ENCODE measurements around the gene SARNP. TPM values are rescaled to one million over a fixed set of nuclear protein-coding genes. Genes with fewer than 3 reads are reported as not detected.
A peak's percentile ranks its signal among the peaks of the same experiment; 100 is the strongest.

The SARNP gene
- total and polyA plus RNA-seq, 2 donors (not counting 1 experiment from before 2014, with no cell fraction given), result 88.5 to 183 TPM

DNA sequence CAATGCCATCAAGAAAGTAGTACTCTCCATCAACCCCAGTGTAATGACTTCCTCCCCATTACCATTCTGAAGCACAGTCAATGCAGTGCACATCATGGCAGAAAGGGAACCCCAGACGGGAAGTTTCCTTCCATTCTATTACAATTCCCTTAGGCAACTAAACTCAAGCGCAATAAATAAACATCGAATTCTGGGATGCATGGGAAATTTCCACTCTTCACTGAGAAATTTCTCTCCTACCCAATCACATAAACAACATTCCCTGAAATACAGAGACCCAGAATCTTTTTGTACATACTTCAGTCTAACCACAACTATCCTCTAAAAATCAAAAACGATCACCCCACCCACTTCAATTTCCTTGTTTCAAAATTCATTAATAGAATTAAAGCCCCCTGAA is 20.0 kb downstream of the SARNP start:
- Histone ChIP-seq H2AFZ (ENCODE audit: low read length) (no peak overlapping the region), H3K9ac (ENCODE audit: insufficient read depth, low read length) (no peak overlapping the region), H3K36me3 (ENCODE audit: control insufficient read depth, insufficient read depth, low read length) (peaks cover 10% of the 10 kb centered on the region), H3K9me3 (ENCODE audit: control insufficient read depth, insufficient read depth, low read depth, low read length) (no peaks in the 10 kb centered on the region), H3K27ac (ENCODE audit: insufficient read depth, low read length) (no peak overlapping the region), H3K4me2 (ENCODE audit: extremely low read depth, insufficient read depth, low read length) (no peak overlapping the region), H3K79me2 (ENCODE audit: control insufficient read depth, insufficient read depth, low read length) (peaks cover 4% of the 10 kb centered on the region), H4K20me1 (ENCODE audit: control insufficient read depth, extremely low read depth, insufficient read depth, low read length) (no peaks in the 10 kb centered on the region), H3K4me1 (ENCODE audit: control insufficient read depth, extremely low read depth, insufficient read depth, low read length) (no peaks in the 10 kb centered on the region), H3K27me3 (ENCODE audit: control insufficient read depth, insufficient read depth, low read length) (no peaks in the 10 kb centered on the region), H3K4me3 (replicated peaks in 1 of 4; ENCODE audit: control extremely low read depth in 1 of 4, insufficient read depth in 1 of 4, low read depth in 3 of 4, low read length in 4 of 4) (no peak overlapping the region)
- no peak for DNase-seq (ENCODE audit: low read depth in 2 of 2)
- TF ChIP-seq EZH2 (IDR thresholded peaks at IDR 0.05; ENCODE audit: low read length, missing control alignments), result no peak
- TF ChIP-seq, protein P1, sequence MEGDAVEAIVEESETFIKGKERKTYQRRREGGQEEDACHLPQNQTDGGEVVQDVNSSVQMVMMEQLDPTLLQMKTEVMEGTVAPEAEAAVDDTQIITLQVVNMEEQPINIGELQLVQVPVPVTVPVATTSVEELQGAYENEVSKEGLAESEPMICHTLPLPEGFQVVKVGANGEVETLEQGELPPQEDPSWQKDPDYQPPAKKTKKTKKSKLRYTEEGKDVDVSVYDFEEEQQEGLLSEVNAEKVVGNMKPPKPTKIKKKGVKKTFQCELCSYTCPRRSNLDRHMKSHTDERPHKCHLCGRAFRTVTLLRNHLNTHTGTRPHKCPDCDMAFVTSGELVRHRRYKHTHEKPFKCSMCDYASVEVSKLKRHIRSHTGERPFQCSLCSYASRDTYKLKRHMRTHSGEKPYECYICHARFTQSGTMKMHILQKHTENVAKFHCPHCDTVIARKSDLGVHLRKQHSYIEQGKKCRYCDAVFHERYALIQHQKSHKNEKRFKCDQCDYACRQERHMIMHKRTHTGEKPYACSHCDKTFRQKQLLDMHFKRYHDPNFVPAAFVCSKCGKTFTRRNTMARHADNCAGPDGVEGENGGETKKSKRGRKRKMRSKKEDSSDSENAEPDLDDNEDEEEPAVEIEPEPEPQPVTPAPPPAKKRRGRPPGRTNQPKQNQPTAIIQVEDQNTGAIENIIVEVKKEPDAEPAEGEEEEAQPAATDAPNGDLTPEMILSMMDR (conservative IDR thresholded peaks at IDR 0.05 in 1 of 2, IDR thresholded peaks at IDR 0.05 in 1 of 2; ENCODE audit: low read depth in 1 of 2, low read length in 2 of 2), result no peak

DNA sequence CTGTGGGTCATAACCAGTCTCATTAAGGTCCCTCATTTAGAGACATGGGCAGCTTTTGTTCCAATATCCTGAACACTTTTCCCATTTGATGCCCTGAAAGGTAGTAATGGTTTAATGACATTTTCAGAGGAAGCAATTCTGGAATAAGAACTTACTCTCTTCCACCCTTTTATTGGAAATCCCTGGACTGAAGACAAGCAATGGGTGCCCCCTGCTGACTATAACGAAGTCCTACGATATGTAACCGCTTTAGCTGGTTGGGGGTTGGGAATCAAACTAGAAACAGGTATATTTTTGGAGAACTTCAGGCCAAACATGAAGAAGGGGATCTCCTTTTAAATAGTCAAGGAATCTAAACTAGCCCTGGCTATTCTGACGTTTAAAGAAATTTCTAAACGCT is 20.5 kb downstream of the SARNP start:
- Histone ChIP-seq H3K4me1 (ENCODE audit: control insufficient read depth, extremely low read depth, insufficient read depth, low read length) (no peaks in the 10 kb centered on the region), H3K9me3 (ENCODE audit: control insufficient read depth, insufficient read depth, low read depth, low read length) (no peaks in the 10 kb centered on the region), H3K4me2 (ENCODE audit: extremely low read depth, insufficient read depth, low read length) (no peak overlapping the region), H3K4me3 (replicated peaks in 1 of 4; ENCODE audit: control extremely low read depth in 1 of 4, insufficient read depth in 1 of 4, low read depth in 3 of 4, low read length in 4 of 4) (no peak overlapping the region), H3K27me3 (ENCODE audit: control insufficient read depth, insufficient read depth, low read length) (no peaks in the 10 kb centered on the region), H3K27ac (ENCODE audit: insufficient read depth, low read length) (no peak overlapping the region), H3K79me2 (ENCODE audit: control insufficient read depth, insufficient read depth, low read length) (peaks cover 4% of the 10 kb centered on the region), H3K9ac (ENCODE audit: insufficient read depth, low read length) (no peak overlapping the region), H4K20me1 (ENCODE audit: control insufficient read depth, extremely low read depth, insufficient read depth, low read length) (no peaks in the 10 kb centered on the region), H3K36me3 (ENCODE audit: control insufficient read depth, insufficient read depth, low read length) (peaks cover 10% of the 10 kb centered on the region), H2AFZ (ENCODE audit: low read length) (no peak overlapping the region)
- DNase-seq (ENCODE audit: low read depth in 2 of 2), result peak; percentile 39 to 71
- TF ChIP-seq EZH2 (IDR thresholded peaks at IDR 0.05; ENCODE audit: low read length, missing control alignments), result no peak
- TF ChIP-seq, protein P1 (conservative IDR thresholded peaks at IDR 0.05 in 1 of 2, IDR thresholded peaks at IDR 0.05 in 1 of 2; ENCODE audit: low read depth in 1 of 2, low read length in 2 of 2), result peak; percentile 67 to 69

DNA sequence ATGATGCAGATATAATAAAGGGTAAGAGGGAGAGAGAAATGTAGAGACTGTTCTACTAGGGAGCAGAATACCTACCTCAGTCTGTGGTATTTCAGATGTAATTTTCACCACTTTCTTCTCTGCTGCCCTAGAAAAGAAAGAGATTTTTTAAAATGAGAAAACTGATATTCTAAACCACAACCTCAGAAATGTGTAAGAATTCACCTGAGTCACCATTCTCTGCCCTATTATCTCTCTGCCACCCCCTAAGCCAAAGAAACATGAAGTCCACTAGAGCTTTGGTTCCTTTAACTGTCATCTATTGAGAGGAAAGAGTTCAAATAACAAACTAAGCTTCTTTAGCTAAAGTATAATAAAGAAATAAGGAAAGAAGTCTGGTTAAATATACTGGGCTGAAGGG is 21.6 kb downstream of the SARNP start:
- Histone ChIP-seq H3K9me3 (ENCODE audit: control insufficient read depth, insufficient read depth, low read depth, low read length) (no peaks in the 10 kb centered on the region), H3K4me2 (ENCODE audit: extremely low read depth, insufficient read depth, low read length) (no peak overlapping the region), H3K4me1 (ENCODE audit: control insufficient read depth, extremely low read depth, insufficient read depth, low read length) (no peaks in the 10 kb centered on the region), H3K27me3 (ENCODE audit: control insufficient read depth, insufficient read depth, low read length) (no peaks in the 10 kb centered on the region), H4K20me1 (ENCODE audit: control insufficient read depth, extremely low read depth, insufficient read depth, low read length) (no peaks in the 10 kb centered on the region), H3K4me3 (replicated peaks in 1 of 4; ENCODE audit: control extremely low read depth in 1 of 4, insufficient read depth in 1 of 4, low read depth in 3 of 4, low read length in 4 of 4) (no peak overlapping the region), H2AFZ (ENCODE audit: low read length) (no peak overlapping the region), H3K79me2 (ENCODE audit: control insufficient read depth, insufficient read depth, low read length) (no peaks in the 10 kb centered on the region), H3K27ac (ENCODE audit: insufficient read depth, low read length) (no peak overlapping the region), H3K9ac (ENCODE audit: insufficient read depth, low read length) (no peak overlapping the region), H3K36me3 (ENCODE audit: control insufficient read depth, insufficient read depth, low read length) (peaks cover 12% of the 10 kb centered on the region)
- TF ChIP-seq, protein P1 (conservative IDR thresholded peaks at IDR 0.05 in 1 of 2, IDR thresholded peaks at IDR 0.05 in 1 of 2; ENCODE audit: low read depth in 1 of 2, low read length in 2 of 2), result no peak
- no peak for TF ChIP-seq EZH2 (IDR thresholded peaks at IDR 0.05; ENCODE audit: low read length, missing control alignments)
- peak in 1 of 2 donors; percentile 9 for DNase-seq (ENCODE audit: low read depth in 2 of 2)
